Karpas-422 (cell line): ENCODE results near the gene PGAP1. TPM values are rescaled to one million over a fixed set of nuclear protein-coding genes. Genes with fewer than 3 reads are reported as not detected.

Experiments
- DNase-seq: peaks from one replicate; pipeline ENCODE4 v3.0.0-alpha.2; 2015
- H2AFZ ChIP-seq: fragments of 200-600 bp; sonication (generic); 2 replicates; pipeline ENCODE4 v1.6.1; 2014; ENCODE audit warnings: antibody characterized with exemption, low read length, mixed read lengths
- H3K27ac ChIP-seq: fragments of 200-600 bp; sonication (generic); 2 replicates; pipeline ENCODE4 v1.5.1; 2014; ENCODE audit warnings: mild to moderate bottlenecking, low read length, moderate library complexity
- H3K27me3 ChIP-seq: fragments of 200-600 bp; sonication (generic); 2 replicates; pipeline ENCODE4 v1.6.1; 2014; ENCODE audit warnings: low read length, mixed read lengths
- H3K36me3 ChIP-seq: fragments of 200-600 bp; sonication (generic); 2 replicates; pipeline ENCODE4 v1.6.1; 2014; ENCODE audit warnings: low read length, mixed read lengths; ENCODE audit not compliant: insufficient read depth
- H3K4me1 ChIP-seq: fragments of 200-600 bp; sonication (generic); 2 replicates; pipeline ENCODE4 v1.6.1; 2014; ENCODE audit warnings: mild to moderate bottlenecking, low read length, mixed read lengths
- H3K4me2 ChIP-seq: fragments of 200-600 bp; sonication (generic); 2 replicates; pipeline ENCODE4 v1.6.1; 2014; ENCODE audit warnings: low read length, low read depth, mild to moderate bottlenecking; ENCODE audit not compliant: poor library complexity, severe bottlenecking
- H3K4me3 ChIP-seq: fragments of 200-600 bp; sonication (generic); 2 replicates; pipeline ENCODE4 v1.5.1; 2014; ENCODE audit warnings: mild to moderate bottlenecking, antibody characterized with exemption, low read length, mixed read lengths
- H3K79me2 ChIP-seq: fragments of 200-600 bp; sonication (generic); 2 replicates; pipeline ENCODE4 v1.6.1; 2014; ENCODE audit warnings: mild to moderate bottlenecking, low read length, mixed read lengths
- H3K9ac ChIP-seq: fragments of 200-600 bp; sonication (generic); 2 replicates; pipeline ENCODE4 v1.6.0; 2014; ENCODE audit warnings: low read length
- H3K9me2 ChIP-seq: fragments of 200-600 bp; sonication (generic), shearing (Covaris generic); replicated peaks from 2 replicates; pipeline ENCODE4 v1.6.0; 2014; ENCODE audit warnings: mild to moderate bottlenecking, low read length, moderate library complexity; ENCODE audit not compliant: insufficient read depth
- H3K9me3 ChIP-seq: fragments of 300-700, 200-600 bp; sonication (generic); 2 replicates; pipeline ENCODE4 v1.6.1; 2014; ENCODE audit warnings: low read length, mixed read lengths
- H4K20me1 ChIP-seq: fragments of 200-600 bp; sonication (generic); 2 replicates; pipeline ENCODE4 v1.6.1; 2014; ENCODE audit warnings: mild to moderate bottlenecking, antibody characterized with exemption, low read length, low read depth; ENCODE audit not compliant: insufficient read depth
- total RNA-seq: library from RNA; depleted of rRNA; stranded (reverse); fragments of >200 nt; shearing (Covaris generic); gene quantifications from 2 replicates; pipeline ENCODE4 v1.2.3, GENCODE V29; 2014; ENCODE audit warnings: low replicate concordance

Gene PGAP1
- total RNA-seq, 1 experiment from 2014 or later, result 22.4 TPM

DNA sequence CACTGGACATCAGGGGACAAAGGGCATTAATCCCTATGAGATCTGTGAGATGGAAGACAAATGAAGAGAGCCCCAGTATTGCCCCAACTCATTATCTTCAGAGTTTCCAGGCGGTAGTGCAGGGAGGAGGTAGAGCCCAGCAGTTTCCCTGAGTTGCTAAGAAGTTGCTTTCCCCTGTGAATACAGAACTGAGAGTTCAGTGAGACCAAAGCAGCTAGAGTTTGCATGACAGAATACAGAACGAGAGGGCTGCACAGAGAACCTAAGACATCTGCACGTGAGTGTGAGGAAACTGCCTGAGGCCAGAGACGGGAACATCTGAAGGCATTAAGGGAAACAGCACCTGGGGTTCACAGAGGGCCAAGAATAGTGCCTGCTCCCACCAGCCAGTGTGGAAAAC is 18.1 kb upstream of the PGAP1 start:
- Histone ChIP-seq H3K4me2 (peak overlapping the region; percentile 13), H3K9me2 (no peaks in the 10 kb centered on the region), H3K4me3 (no peak overlapping the region), H3K9ac (0 out of 2 replicates have a peak overlapping the region, but pooled peaks have one; percentile 24), H3K27ac (peak overlapping the region; percentile 35; the same call in 1 of the 2 replicates), H3K27me3 (no peaks in the 10 kb centered on the region), H3K9me3 (no peaks in the 10 kb centered on the region), H3K4me1 (peaks cover 44% of the 10 kb centered on the region), H3K36me3 (no peaks in the 10 kb centered on the region), H3K79me2 (no peaks in the 10 kb centered on the region), H4K20me1 (no peaks in the 10 kb centered on the region), H2AFZ (peak overlapping the region; percentile 64; the same call in 1 of the 2 replicates)
- peak; percentile 79 for DNase-seq

DNA sequence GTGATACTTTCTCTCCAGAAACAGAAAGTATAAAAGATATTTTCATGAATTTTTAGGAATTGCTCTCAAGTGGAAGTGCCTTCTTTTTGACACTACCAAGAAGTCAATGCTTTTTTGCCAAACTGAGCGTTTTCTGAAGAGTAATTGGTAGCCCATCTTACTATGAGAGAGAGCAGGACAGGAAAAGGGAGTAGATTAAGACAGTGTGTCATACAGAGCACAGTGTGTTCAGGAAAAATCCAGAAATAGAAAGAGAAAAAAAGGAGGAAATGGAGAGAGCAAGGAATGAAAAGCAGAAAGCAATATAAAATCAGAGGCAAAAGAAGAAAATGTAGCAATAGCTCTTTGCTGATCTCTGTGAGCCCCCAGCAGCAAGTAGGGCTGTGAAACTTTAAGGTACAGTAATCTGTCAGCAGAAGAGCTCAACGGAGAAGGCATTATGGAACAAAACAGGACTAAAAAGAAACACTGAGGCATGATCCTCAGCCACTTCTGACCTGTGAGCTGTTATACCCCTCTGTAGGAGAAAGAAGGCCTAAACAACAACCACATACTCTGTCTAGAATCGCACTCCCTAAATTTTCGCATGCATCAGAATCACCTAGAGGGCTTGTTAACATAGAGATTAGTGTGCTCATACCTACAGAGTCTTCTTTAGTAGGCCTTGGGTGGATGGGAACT is 15.0 kb upstream of the PGAP1 start:
- no peak overlapping the region for H3K27ac ChIP-seq
- no peaks in the 10 kb centered on the region for H3K36me3 ChIP-seq
- no peaks in the 10 kb centered on the region for H3K9me2 ChIP-seq
- no peaks in the 10 kb centered on the region for H4K20me1 ChIP-seq
- no peak overlapping the region for H3K4me2 ChIP-seq
- no peaks in the 10 kb centered on the region for H3K9me3 ChIP-seq
- no peak for DNase-seq
- peak overlapping the region; percentile 53; the same call in 1 of the 2 replicates for H2AFZ ChIP-seq
- H3K79me2 ChIP-seq, result no peaks in the 10 kb centered on the region
- H3K4me1 ChIP-seq, result peaks cover 36% of the 10 kb centered on the region
- H3K9ac ChIP-seq, result no peak overlapping the region
- no peak overlapping the region for H3K4me3 ChIP-seq
- H3K27me3 ChIP-seq, result no peaks in the 10 kb centered on the region

DNA sequence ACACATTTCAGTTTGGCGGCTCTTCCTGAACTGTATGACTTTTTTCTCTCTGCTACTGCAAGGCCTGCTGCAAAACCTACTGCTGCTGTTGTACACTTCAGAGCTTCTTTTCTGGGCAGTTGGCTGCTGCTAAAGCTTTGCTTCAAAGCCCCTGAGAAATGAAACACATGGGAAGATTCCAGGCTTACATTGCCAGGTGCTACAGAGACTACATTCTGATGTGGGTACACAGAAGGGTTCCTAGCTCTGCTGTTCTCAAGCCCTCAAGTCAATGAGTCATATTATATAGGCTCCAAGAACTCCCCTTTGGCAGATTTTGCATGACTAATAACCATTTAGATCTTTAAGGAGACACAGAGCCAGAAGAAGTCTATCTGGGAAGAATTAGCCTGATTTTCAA is 12.9 kb upstream of the PGAP1 start:
- no peaks in the 10 kb centered on the region for H3K79me2 ChIP-seq
- H3K4me2 ChIP-seq, result no peak overlapping the region
- no peaks in the 10 kb centered on the region for H3K36me3 ChIP-seq
- H2AFZ ChIP-seq, result no peak overlapping the region
- peaks cover 30% of the 10 kb centered on the region for H3K4me1 ChIP-seq
- H3K9me3 ChIP-seq, result no peaks in the 10 kb centered on the region
- H4K20me1 ChIP-seq, result no peaks in the 10 kb centered on the region
- no peaks in the 10 kb centered on the region for H3K9me2 ChIP-seq
- H3K4me3 ChIP-seq, result no peak overlapping the region
- H3K27ac ChIP-seq, result no peak overlapping the region
- DNase-seq, result no peak
- H3K9ac ChIP-seq, result no peak overlapping the region
- H3K27me3 ChIP-seq, result no peaks in the 10 kb centered on the region

DNA sequence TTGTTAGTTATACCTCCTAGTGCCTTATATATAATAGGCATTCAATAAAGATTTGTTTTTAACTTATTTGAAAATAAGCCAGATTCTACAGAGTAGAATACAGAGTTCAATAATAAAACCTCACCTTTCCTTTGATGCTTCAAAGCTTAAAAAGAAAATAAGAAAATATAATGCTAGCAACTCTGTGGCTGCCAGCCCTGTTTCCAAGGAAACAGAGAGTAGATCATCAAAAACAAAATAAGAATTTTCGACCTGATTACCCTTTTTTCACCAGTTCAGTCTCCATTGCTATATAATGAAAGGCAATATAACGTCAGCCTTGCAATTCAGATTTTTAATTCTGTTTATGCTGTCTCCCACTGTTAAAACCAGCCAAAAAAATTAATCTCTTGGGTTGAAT is 8.9 kb upstream of the PGAP1 start:
- no peak overlapping the region for H3K4me2 ChIP-seq
- no peak overlapping the region for H3K4me3 ChIP-seq
- no peaks in the 10 kb centered on the region for H3K9me2 ChIP-seq
- no peaks in the 10 kb centered on the region for H3K9me3 ChIP-seq
- H3K4me1 ChIP-seq, result no peaks in the 10 kb centered on the region
- H3K27ac ChIP-seq, result no peak overlapping the region
- H2AFZ ChIP-seq, result no peak overlapping the region
- no peaks in the 10 kb centered on the region for H3K79me2 ChIP-seq
- H3K36me3 ChIP-seq, result no peaks in the 10 kb centered on the region
- no peak overlapping the region for H3K9ac ChIP-seq
- DNase-seq, result no peak
- no peaks in the 10 kb centered on the region for H4K20me1 ChIP-seq
- no peaks in the 10 kb centered on the region for H3K27me3 ChIP-seq

DNA sequence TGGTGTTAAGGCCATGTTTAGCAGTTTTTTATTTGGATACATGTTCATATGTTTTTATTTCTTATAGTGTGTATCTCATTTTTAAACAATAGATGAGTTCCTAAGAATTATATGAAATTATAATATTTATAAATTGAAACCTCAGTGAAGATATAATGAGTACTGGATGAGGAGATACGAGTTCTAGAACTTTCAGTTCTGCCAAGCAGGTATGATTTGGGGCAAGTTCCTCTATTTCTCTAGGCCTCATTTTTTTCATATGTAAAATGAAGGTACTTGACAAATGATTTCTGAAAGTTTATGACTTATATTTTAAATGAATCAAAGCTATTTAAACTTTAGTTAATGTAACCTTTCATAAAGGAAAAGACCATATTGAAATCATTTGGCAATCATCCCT is 8.2 kb upstream of the PGAP1 start:
- no peaks in the 10 kb centered on the region for H3K9me2 ChIP-seq
- no peaks in the 10 kb centered on the region for H3K36me3 ChIP-seq
- no peak overlapping the region for H3K27ac ChIP-seq
- no peaks in the 10 kb centered on the region for H3K27me3 ChIP-seq
- no peak overlapping the region for H3K4me2 ChIP-seq
- no peaks in the 10 kb centered on the region for H3K79me2 ChIP-seq
- H4K20me1 ChIP-seq, result no peaks in the 10 kb centered on the region
- no peak overlapping the region for H3K9ac ChIP-seq
- no peaks in the 10 kb centered on the region for H3K4me1 ChIP-seq
- H3K4me3 ChIP-seq, result no peak overlapping the region
- H2AFZ ChIP-seq, result no peak overlapping the region
- DNase-seq, result no peak
- H3K9me3 ChIP-seq, result no peaks in the 10 kb centered on the region

DNA sequence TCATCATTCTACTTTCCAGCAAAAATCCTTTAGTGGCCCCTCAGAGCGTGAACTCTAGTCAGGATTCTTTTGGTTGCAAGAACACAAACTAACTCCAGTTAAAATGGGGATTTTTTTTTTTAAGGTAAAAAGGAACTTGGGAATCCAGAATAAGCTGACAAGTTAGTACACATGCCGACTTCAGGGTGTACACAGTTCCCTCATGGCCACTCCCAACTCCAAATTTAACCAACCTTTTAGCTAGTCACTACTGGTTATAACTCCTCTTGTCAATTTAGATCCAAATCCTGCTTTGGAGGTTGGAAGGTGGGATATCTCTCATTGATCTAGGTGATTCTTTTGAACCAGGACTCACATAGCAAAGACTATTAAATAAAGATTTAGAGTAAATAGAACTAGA is 5.0 kb upstream of the PGAP1 start:
- H3K36me3 ChIP-seq, result no peaks in the 10 kb centered on the region

DNA sequence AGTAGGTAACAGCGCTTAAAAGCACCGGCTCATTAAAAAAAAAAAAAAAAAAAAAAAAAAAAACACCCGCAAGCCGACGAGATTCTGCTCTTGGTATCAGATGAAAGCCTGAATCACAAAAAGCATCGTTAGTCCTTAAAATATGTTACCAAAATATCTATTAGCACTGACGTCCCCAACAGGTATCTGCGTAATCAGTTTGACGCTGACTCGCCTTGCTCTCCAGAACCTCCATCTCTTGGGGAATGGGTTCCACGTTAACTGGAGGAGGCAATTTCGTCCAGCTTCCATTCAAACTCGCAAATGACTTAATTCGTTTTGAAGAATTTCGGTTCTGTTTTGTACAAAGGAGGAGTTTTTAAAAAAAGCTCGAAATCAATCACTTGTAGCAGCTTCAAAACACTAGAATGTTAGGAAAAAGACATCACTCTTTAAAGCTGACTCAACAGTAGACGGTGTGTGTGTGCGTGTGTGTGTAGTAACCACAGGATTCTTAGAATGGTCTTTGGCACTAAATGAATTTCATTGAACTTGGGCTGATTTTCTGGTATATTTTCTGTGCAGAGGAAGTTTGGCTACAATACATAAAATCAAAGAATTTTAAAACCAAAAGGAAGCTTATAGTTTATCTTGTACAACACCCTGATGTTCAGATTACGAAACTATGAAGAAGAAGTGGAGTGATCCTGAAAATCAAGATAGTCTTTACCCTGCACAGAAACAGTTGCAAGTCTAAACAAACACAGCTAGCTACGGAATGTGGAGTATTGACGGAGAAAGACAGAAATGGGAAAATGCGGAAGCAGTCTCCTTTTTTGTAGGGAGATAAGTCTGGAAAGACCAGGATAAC is 1.1 kb upstream of the PGAP1 start:
- Histone ChIP-seq H2AFZ (peak overlapping the region; percentile 87), H3K36me3 (no peaks in the 10 kb centered on the region), H3K79me2 (peaks cover 39% of the 10 kb centered on the region), H3K4me1 (peaks cover 32% of the 10 kb centered on the region), H3K4me3 (peak overlapping the region; percentile 86), H3K9me2 (no peaks in the 10 kb centered on the region), H4K20me1 (no peaks in the 10 kb centered on the region), H3K9me3 (no peaks in the 10 kb centered on the region), H3K27me3 (no peaks in the 10 kb centered on the region), H3K4me2 (peak overlapping the region; percentile 81), H3K27ac (no peak overlapping the region), H3K9ac (peak overlapping the region; percentile 85)
- DNase-seq, result peak; percentile 57

More for the DNA sequence above, 5.0 kb upstream of the PGAP1 start:
- DNase-seq, result no peak
- no peak overlapping the region for H3K27ac ChIP-seq
- H3K4me2 ChIP-seq, result no peak overlapping the region
- H3K9ac ChIP-seq, result no peak overlapping the region
- H3K27me3 ChIP-seq, result no peaks in the 10 kb centered on the region
- no peaks in the 10 kb centered on the region for H4K20me1 ChIP-seq
- no peak overlapping the region for H2AFZ ChIP-seq
- no peak overlapping the region for H3K4me3 ChIP-seq
- no peaks in the 10 kb centered on the region for H3K9me2 ChIP-seq
- no peaks in the 10 kb centered on the region for H3K79me2 ChIP-seq
- peaks cover 9% of the 10 kb centered on the region for H3K4me1 ChIP-seq
- H3K9me3 ChIP-seq, result no peaks in the 10 kb centered on the region

DNA sequence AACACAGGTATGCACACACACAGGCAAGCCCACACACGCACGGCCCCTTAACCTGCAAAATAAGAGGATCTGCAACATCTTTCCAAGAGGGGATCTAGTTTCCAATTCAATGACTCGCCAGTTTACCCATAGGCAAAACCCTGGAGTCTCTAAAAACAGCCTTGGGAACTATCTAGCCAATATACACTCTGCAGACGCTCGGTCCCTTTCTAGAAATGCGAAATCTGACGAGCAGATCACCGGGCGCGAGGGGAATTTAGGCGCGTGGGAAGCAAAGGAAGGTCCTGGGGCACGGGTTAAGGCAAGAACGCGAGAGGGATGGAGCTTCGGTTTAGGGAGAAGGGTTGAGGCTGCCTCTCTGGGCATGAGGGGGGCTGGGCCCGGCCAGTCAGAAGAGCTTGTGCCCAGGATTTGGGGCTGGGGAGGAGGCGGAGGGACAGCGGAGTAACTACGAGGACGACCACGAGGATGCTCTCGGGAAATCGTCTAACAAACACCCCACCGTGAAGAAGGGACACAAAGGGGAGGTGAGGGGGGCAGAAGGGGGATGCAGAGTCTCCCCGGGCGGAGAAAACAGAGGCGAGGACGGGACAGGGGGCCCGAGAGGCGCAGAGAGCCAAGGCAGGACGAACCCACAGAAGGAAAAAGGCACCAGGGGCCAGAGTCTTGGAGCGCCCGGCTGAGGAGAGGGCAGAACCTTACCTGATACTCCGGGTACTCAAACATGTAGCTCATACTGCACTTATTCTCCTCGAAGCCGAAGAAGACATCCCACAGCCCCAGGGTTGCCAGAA is 542 bp downstream of the PGAP1 start:
- H3K9me3 ChIP-seq, result no peaks in the 10 kb centered on the region
- DNase-seq, result peak; percentile 74
- H3K79me2 ChIP-seq, result peaks cover 55% of the 10 kb centered on the region
- H3K9me2 ChIP-seq, result no peaks in the 10 kb centered on the region
- no peaks in the 10 kb centered on the region for H3K27me3 ChIP-seq
- peak overlapping the region; percentile 86 for H3K4me3 ChIP-seq
- peak overlapping the region; percentile 87 for H2AFZ ChIP-seq
- no peaks in the 10 kb centered on the region for H4K20me1 ChIP-seq
- peak overlapping the region; percentile 81 for H3K4me2 ChIP-seq
- peaks cover 37% of the 10 kb centered on the region for H3K4me1 ChIP-seq
- peak overlapping the region; percentile 85 for H3K9ac ChIP-seq
- H3K27ac ChIP-seq, result peak overlapping the region; percentile 62
- no peaks in the 10 kb centered on the region for H3K36me3 ChIP-seq
